GM18861 (cell line): Measurements from ENCODE around the gene S100A6.

ENCODE experiments used
- ATAC-seq: cut with Tn5 transposase; IDR thresholded peaks from one replicate; pipeline ENCODE4 v1.9.1; 2021; ENCODE audit not compliant: unreplicated experiment

Gene S100A6

GRCh38 chr1:153506831-153507413, 28.9 kb downstream of the S100A6 start:
- no peak for ATAC-seq

- ATAC-seq = no peak
Observed at GRCh38 chr1:153506386-153506785, 29.4 kb downstream of the S100A6 start.

- no peak for ATAC-seq
Observed at GRCh38 chr1:153505576-153505975, 30.2 kb downstream of the S100A6 start.

DNA sequence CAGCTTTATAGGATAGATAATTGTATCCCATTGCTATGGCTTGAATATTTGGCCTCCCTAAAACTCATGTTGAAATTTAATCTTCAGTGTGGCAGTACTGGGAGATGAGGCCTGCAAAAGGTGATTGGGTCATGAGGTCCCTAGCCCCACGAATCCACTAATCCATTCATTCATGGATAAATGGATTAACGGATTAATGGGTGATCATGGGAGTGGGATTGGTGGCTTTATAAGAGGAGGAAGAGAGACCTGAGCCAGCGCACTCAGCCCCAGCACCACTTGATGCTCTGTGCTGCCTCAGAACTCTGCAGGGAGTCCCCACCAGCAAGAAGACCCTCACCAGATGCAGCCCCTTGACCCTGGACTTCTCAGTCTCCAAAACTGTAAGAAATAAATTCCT, 32.0 kb downstream of the S100A6 start:
- ATAC-seq = no peak

GRCh38 chr1:153498746-153499145, 37.0 kb downstream of the S100A6 start:
- ATAC-seq = no peak

- ATAC-seq = no peak
Observed at GRCh38 chr1:153495536-153495935, 40.3 kb downstream of the S100A6 start.

GRCh38 chr1:153494976-153495535, 40.7 kb downstream of the S100A6 start:
- ATAC-seq = no peak

GRCh38 chr1:153493343-153493960, 42.3 kb downstream of the S100A6 start:
- no peak for ATAC-seq

- no peak for ATAC-seq
Observed at GRCh38 chr1:153490272-153491051, 45.3 kb downstream of the S100A6 start.

GRCh38 chr1:153488731-153489130, 47.1 kb downstream of the S100A6 start:
- ATAC-seq = no peak

- ATAC-seq = no peak
Observed at GRCh38 chr1:153487707-153488106, 48.1 kb downstream of the S100A6 start.

DNA sequence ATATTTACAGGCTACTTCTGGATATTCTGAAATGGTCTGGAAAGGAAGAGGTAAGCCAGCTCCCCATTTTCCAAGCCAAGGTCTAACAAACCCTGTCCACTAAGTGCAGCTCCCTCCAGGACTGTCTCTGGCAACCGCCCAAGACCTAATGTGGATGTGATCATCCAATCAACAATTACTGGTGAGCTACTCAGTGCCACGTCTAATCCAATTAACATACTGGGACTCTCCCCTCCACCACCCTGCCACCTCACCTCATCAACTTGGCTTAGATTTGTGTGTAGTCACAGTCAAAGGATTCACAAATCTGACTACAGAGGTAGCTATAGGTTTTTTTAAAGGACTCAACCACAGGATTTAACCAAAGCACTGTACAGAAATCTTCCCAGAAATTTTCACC, 49.9 kb downstream of the S100A6 start:
- ATAC-seq = no peak
